ENCODE measurements around the gene MGAT2.
"Not testable (repeated sequence)": the region's sequence is repeated elsewhere in the genome, so short reads cannot be mapped to it uniquely, and the experiment has no call there.

The MGAT2 gene

GRCh38 chr14:49612671-49613070 is 7.9 kb upstream of the MGAT2 start:
- DNase-seq (ENCODE audit: low spot score): no peak

- no peak for DNase-seq (ENCODE audit: low spot score)
Observed at GRCh38 chr14:49614196-49614595, 6.4 kb upstream of the MGAT2 start.

GRCh38 chr14:49615776-49616175 is 4.8 kb upstream of the MGAT2 start:
- DNase-seq (ENCODE audit: low spot score): no peak

GRCh38 chr14:49617852-49618519 is 2.6 kb upstream of the MGAT2 start:
- DNase-seq (ENCODE audit: low spot score): no peak

- not testable (repeated sequence) for DNase-seq (ENCODE audit: low spot score)
Observed at GRCh38 chr14:49619273-49619672, 1.3 kb upstream of the MGAT2 start.

- no peak for DNase-seq (ENCODE audit: low spot score)
Observed at GRCh38 chr14:49619730-49620129, 869 bp upstream of the MGAT2 start.

- DNase-seq (ENCODE audit: low spot score): peak; percentile 47
Observed at GRCh38 chr14:49621114-49621881, 699 bp downstream of the MGAT2 start.

- DNase-seq (ENCODE audit: low spot score): no peak
Observed at GRCh38 chr14:49622022-49622607, 1.5 kb downstream of the MGAT2 start.

- no peak for DNase-seq (ENCODE audit: low spot score)
Observed at GRCh38 chr14:49623387-49623786, 2.8 kb downstream of the MGAT2 start.

GRCh38 chr14:49623941-49624839 is 3.6 kb downstream of the MGAT2 start:
- DNase-seq (ENCODE audit: low spot score): peak; percentile 21

- DNase-seq (ENCODE audit: low spot score): peak; percentile 87
Observed at GRCh38 chr14:49633640-49634546, 13.3 kb downstream of the MGAT2 start.

GRCh38 chr14:49634547-49635334 is 14.1 kb downstream of the MGAT2 start, which contains the start of gene DNAAF2:
Gene DNAAF2, minus strand, starts transcription at chr14:49635244. Its CDS starts 95 bp downstream, at chr14:49635149.
- DNase-seq (ENCODE audit: low spot score): peak; percentile 66

- no peak for DNase-seq (ENCODE audit: low spot score)
Observed at GRCh38 chr14:49636866-49637265, 16.3 kb downstream of the MGAT2 start.

- no peak for DNase-seq (ENCODE audit: low spot score)
Observed at GRCh38 chr14:49637534-49638078, 17.0 kb downstream of the MGAT2 start.

GRCh38 chr14:49640540-49641417 is 20.2 kb downstream of the MGAT2 start:
- DNase-seq (ENCODE audit: low spot score): no peak

- no peak for DNase-seq (ENCODE audit: low spot score)
Observed at GRCh38 chr14:49641697-49642129, 21.1 kb downstream of the MGAT2 start.

GRCh38 chr14:49642163-49642562 is 21.6 kb downstream of the MGAT2 start:
- DNase-seq (ENCODE audit: low spot score): no peak

GRCh38 chr14:49653508-49653907 is 32.9 kb downstream of the MGAT2 start:
- DNase-seq (ENCODE audit: low spot score): no peak

GRCh38 chr14:49654511-49654910 is 33.9 kb downstream of the MGAT2 start:
- DNase-seq (ENCODE audit: low spot score): no peak
